DMS153 (cell line): ENCODE data around the gene LUC7L3.
"Not testable (repeated sequence)": the region's sequence is repeated elsewhere in the genome, so short reads cannot be mapped to it uniquely, and the experiment has no call there.

Source experiments
- DNase-seq: peaks from one replicate; lab custom pipeline; 2025; lab: John Stamatoyannopoulos, UW

LUC7L3 gene

GRCh38 chr17:50708050-50709000, 11.1 kb upstream of the LUC7L3 start:
- no peak for DNase-seq

- not testable (repeated sequence) for DNase-seq
Observed at GRCh38 chr17:50709053-50709452, 10.3 kb upstream of the LUC7L3 start.

- DNase-seq: no peak
Observed at GRCh38 chr17:50710025-50710424, 9.4 kb upstream of the LUC7L3 start.

GRCh38 chr17:50710650-50711049, 8.8 kb upstream of the LUC7L3 start:
- DNase-seq: no peak

GRCh38 chr17:50712641-50713040, 6.8 kb upstream of the LUC7L3 start:
- DNase-seq: no peak

GRCh38 chr17:50715471-50715870, 3.9 kb upstream of the LUC7L3 start:
- DNase-seq: no peak

- DNase-seq: no peak
Observed at GRCh38 chr17:50719924-50720794, 756 bp downstream of the LUC7L3 start.

- no peak for DNase-seq
Observed at GRCh38 chr17:50721194-50722010, 2.0 kb downstream of the LUC7L3 start.

GRCh38 chr17:50722746-50723145, 3.3 kb downstream of the LUC7L3 start:
- no peak for DNase-seq

- not testable (repeated sequence) for DNase-seq
Observed at GRCh38 chr17:50724622-50725021, 5.2 kb downstream of the LUC7L3 start.

GRCh38 chr17:50725769-50726655, 6.6 kb downstream of the LUC7L3 start:
- no peak for DNase-seq

- DNase-seq: no peak
Observed at GRCh38 chr17:50728112-50728429, 8.7 kb downstream of the LUC7L3 start.

- DNase-seq: no peak
Observed at GRCh38 chr17:50728881-50729765, 9.7 kb downstream of the LUC7L3 start.

GRCh38 chr17:50731575-50732460, 12.4 kb downstream of the LUC7L3 start:
- DNase-seq: no peak

GRCh38 chr17:50735287-50735686, 15.9 kb downstream of the LUC7L3 start:
- DNase-seq: no peak

- no peak for DNase-seq
Observed at GRCh38 chr17:50737118-50737698, 17.8 kb downstream of the LUC7L3 start.

GRCh38 chr17:50739098-50739497, 19.7 kb downstream of the LUC7L3 start:
- DNase-seq: no peak

GRCh38 chr17:50745631-50746030, 26.2 kb downstream of the LUC7L3 start:
- DNase-seq: no peak

- no peak for DNase-seq
Observed at GRCh38 chr17:50749245-50749644, 29.8 kb downstream of the LUC7L3 start.
